H1 (cell line): ENCODE measurements around the gene IGFALS. TPM values are rescaled to one million over a fixed set of nuclear protein-coding genes. Genes with fewer than 3 reads are reported as not detected.

ENCODE experiments used
- CTCF ChIA-PET: fragments of 300-600 bp; sonication (Branson Sonifier 250); formaldehyde crosslinking; loops from one replicate; lab custom pipeline; 2021; ENCODE audit not compliant: partially characterized antibody; lab: Charles Lee
- POLR2A ChIA-PET: fragments of 300-600 bp; sonication (Branson Sonifier 250); formaldehyde crosslinking; loops from one replicate; lab custom pipeline; 2021; ENCODE audit warnings: inconsistent platforms; ENCODE audit not compliant: partially characterized antibody; lab: Charles Lee
- DNase-seq, 2 experiments: peaks; one replicate each; pipeline versions ENCODE4 v3.0.0 to v3.0.0-alpha.2; 2010 to 2022; ENCODE audit warnings: low spot score in 2 of 2, low read depth in 1 of 2, mixed read lengths in 1 of 2
- FAIRE-seq: peaks from 2 replicates; lab custom pipeline; 2011; peaks lifted over from hg19 to GRCh38; lab: Jason Lieb, UNC
- H2AFZ ChIP-seq: 2 replicates; pipeline ENCODE4 v1.8.1; 2012; ENCODE audit warnings: low read length, inconsistent platforms
- H2AK5ac ChIP-seq: 2 replicates; pipeline ENCODE4 v1.6.1; 2013; ENCODE audit warnings: low read depth, low read length
- H2BK120ac ChIP-seq: replicated peaks from 2 replicates; pipeline ENCODE3; 2013; ENCODE audit warnings: low read depth, low read length, inconsistent platforms
- H2BK12ac ChIP-seq: 2 replicates; pipeline ENCODE4 v1.6.1; 2013; ENCODE audit warnings: low read depth, low read length
- H2BK15ac ChIP-seq: 2 replicates; pipeline ENCODE4 v1.6.1; 2013; ENCODE audit warnings: low read length
- H2BK20ac ChIP-seq: 2 replicates; pipeline ENCODE4 v1.6.1; 2013; ENCODE audit warnings: low read length
- H2BK5ac ChIP-seq: 2 replicates; pipeline ENCODE4 v1.6.1; 2013; ENCODE audit warnings: low read depth, low read length
- H3K14ac ChIP-seq: 2 replicates; pipeline ENCODE4 v1.6.1; 2013; ENCODE audit warnings: inconsistent platforms; ENCODE audit not compliant: insufficient read length
- H3K18ac ChIP-seq: 2 replicates; pipeline ENCODE4 v1.6.1; 2013; ENCODE audit warnings: low read length; ENCODE audit errors: extremely low read depth
- H3K23ac ChIP-seq: 2 replicates; pipeline ENCODE4 v1.6.1; 2013; ENCODE audit warnings: inconsistent platforms; ENCODE audit not compliant: insufficient read length
- H3K23me2 ChIP-seq: 2 replicates; pipeline ENCODE4 v1.6.1; 2013; ENCODE audit warnings: low read depth, low read length
- H3K27ac ChIP-seq: 2 replicates; pipeline ENCODE4 v1.6.1; 2011; ENCODE audit warnings: low read depth, low read length, inconsistent platforms
- H3K27me3 ChIP-seq, 4 experiments: replicated peaks in 1 of 4; 1 replicate in 1 of 4; 2 replicates in 3 of 4; pipeline versions ENCODE4 v1.6.1 to v1.8.1; 2011 to 2013; ENCODE audit warnings: low read length in 3 of 4, mild to moderate bottlenecking in 3 of 4, inconsistent platforms in 2 of 4, mixed read lengths in 2 of 4, moderate library complexity in 1 of 4; ENCODE audit not compliant: control insufficient read depth in 3 of 4, insufficient read depth in 3 of 4; ENCODE audit errors: extremely low read depth in 1 of 4
- H3K36me3 ChIP-seq, 4 experiments: 2 replicates each; pipeline versions ENCODE4 v1.6.1 to v1.8.1; 2011 to 2013; ENCODE audit warnings: mild to moderate bottlenecking in 4 of 4, low read length in 3 of 4, moderate library complexity in 2 of 4, control low read depth in 1 of 4, inconsistent platforms in 1 of 4; ENCODE audit not compliant: insufficient read depth in 4 of 4, control insufficient read depth in 2 of 4
- H3K4ac ChIP-seq: replicated peaks from 2 replicates; pipeline ENCODE3; 2013; ENCODE audit warnings: low read length, low read depth, mixed read lengths, inconsistent platforms; ENCODE audit not compliant: insufficient read length
- H3K4me1 ChIP-seq, 4 experiments: replicated peaks in 1 of 4; 1 replicate in 1 of 4; 2 replicates in 3 of 4; pipeline versions ENCODE4 v1.6.1 to v1.8.1; 2011 to 2013; ENCODE audit warnings: low read length in 3 of 4, inconsistent platforms in 2 of 4, mixed read lengths in 1 of 4; ENCODE audit not compliant: insufficient read depth in 4 of 4, control insufficient read depth in 3 of 4
- H3K4me2 ChIP-seq, 2 experiments: 2 replicates each; pipeline versions ENCODE4 v1.6.1 to v1.8.1; 2011 to 2013; ENCODE audit warnings: low read depth in 2 of 2, low read length in 2 of 2, control low read depth in 1 of 2, inconsistent platforms in 1 of 2, mild to moderate bottlenecking in 1 of 2; ENCODE audit not compliant: insufficient read depth in 1 of 2
- H3K4me3 ChIP-seq, 4 experiments: fragments of 200-600, 300-600 bp in 1 of 4; sonication (generic), shearing (Covaris generic), sonication (Bioruptor Twin) in 1 of 4; 2 replicates each; pipeline versions ENCODE4 v1.5.1 to v1.8.1; 2011 to 2016; ENCODE audit warnings: low read length in 4 of 4, low read depth in 3 of 4, control low read depth in 2 of 4, inconsistent platforms in 2 of 4, mild to moderate bottlenecking in 2 of 4, mixed read lengths in 1 of 4, moderate library complexity in 1 of 4; ENCODE audit not compliant: insufficient read depth in 2 of 4; ENCODE audit errors: extremely low read depth in 1 of 4
- H3K56ac ChIP-seq: replicated peaks from 2 replicates; pipeline ENCODE3; 2013; ENCODE audit warnings: low read depth, mild to moderate bottlenecking, mixed read lengths, low read length, inconsistent platforms; ENCODE audit not compliant: insufficient read length
- H3K79me1 ChIP-seq: 2 replicates; pipeline ENCODE4 v1.6.1; 2013; ENCODE audit warnings: low read depth, low read length, control low read depth
- H3K79me2 ChIP-seq, 2 experiments: 2 replicates each; pipeline versions ENCODE4 v1.6.1 to v1.8.1; 2012 to 2013; ENCODE audit warnings: low read length in 2 of 2, mild to moderate bottlenecking in 2 of 2, inconsistent platforms in 1 of 2; ENCODE audit not compliant: insufficient read depth in 2 of 2, control insufficient read depth in 1 of 2
- H3K9ac ChIP-seq, 4 experiments: replicated peaks in 1 of 4; 1 replicate in 1 of 4; 2 replicates in 3 of 4; pipeline versions ENCODE4 v1.6.1 to v1.8.1; 2011 to 2013; ENCODE audit warnings: low read depth in 3 of 4, low read length in 3 of 4, control low read depth in 2 of 4, mild to moderate bottlenecking in 2 of 4, moderate library complexity in 2 of 4, inconsistent platforms in 1 of 4; ENCODE audit errors: extremely low read depth in 1 of 4
- H3K9me3 ChIP-seq, 2 experiments: 2 replicates each; pipeline versions ENCODE4 v1.6.1 to v1.8.1; 2012 to 2013; ENCODE audit warnings: mild to moderate bottlenecking in 2 of 2, moderate library complexity in 2 of 2, control low read depth in 1 of 2, inconsistent platforms in 1 of 2, low read depth in 1 of 2, low read length in 1 of 2, mixed read lengths in 1 of 2; ENCODE audit not compliant: insufficient read depth in 2 of 2
- H4K20me1 ChIP-seq, 2 experiments: replicated peaks in 1 of 2; 2 replicates each; pipeline versions ENCODE3 to v1.8.1; 2011 to 2013; ENCODE audit warnings: inconsistent platforms in 2 of 2, low read length in 2 of 2, mild to moderate bottlenecking in 1 of 2; ENCODE audit not compliant: insufficient read depth in 2 of 2, control insufficient read depth in 1 of 2
- H4K5ac ChIP-seq: 2 replicates; pipeline ENCODE4 v1.6.1; 2013; ENCODE audit warnings: low read length, low read depth, mixed read lengths, inconsistent platforms; ENCODE audit not compliant: insufficient read length
- H4K8ac ChIP-seq: 2 replicates; pipeline ENCODE4 v1.8.0; 2013; ENCODE audit warnings: mild to moderate bottlenecking, moderate library complexity, low read length, inconsistent platforms; ENCODE audit not compliant: insufficient read depth; ENCODE audit errors: extremely low read depth
- H4K91ac ChIP-seq: replicated peaks from 2 replicates; pipeline ENCODE3; 2013; ENCODE audit warnings: low read length, mixed read lengths, inconsistent platforms; ENCODE audit not compliant: insufficient read length
- ASH2L ChIP-seq: fragments of 200-600, 300-600 bp; sonication (generic); IDR thresholded peaks from one replicate; pipeline ENCODE4 v1.7.1; 2017; ENCODE audit warnings: low read length
- ATF2 ChIP-seq: IDR thresholded peaks from 2 replicates; pipeline ENCODE4 v1.6.1; 2012; ENCODE audit warnings: low read length, inconsistent platforms
- ATF3 ChIP-seq: IDR thresholded peaks from 2 replicates; pipeline ENCODE4 v1.6.1; 2011; ENCODE audit warnings: low read depth, mild to moderate bottlenecking, low read length; ENCODE audit not compliant: insufficient read depth
- CTBP2 ChIP-seq: IDR thresholded peaks from 2 replicates; pipeline ENCODE4 v1.7.0; 2011; ENCODE audit warnings: borderline replicate concordance, mild to moderate bottlenecking, moderate library complexity, mixed read lengths, low read length; ENCODE audit not compliant: insufficient read depth, insufficient read length
- GTF2F1 ChIP-seq: IDR thresholded peaks from 2 replicates; pipeline ENCODE4 v1.6.1; 2012; ENCODE audit warnings: low read depth, low read length, improper control_type of control experiment, borderline replicate concordance
- RFX5 ChIP-seq: IDR thresholded peaks from 2 replicates; pipeline ENCODE4 v1.6.1; 2011; ENCODE audit warnings: low read depth, low read length, improper control_type of control experiment, borderline replicate concordance
- SUZ12 ChIP-seq: fragments of 200-600 bp; sonication (generic); IDR thresholded peaks from 2 replicates; pipeline ENCODE4 v1.6.1; 2012; ENCODE audit warnings: mild to moderate bottlenecking, inconsistent platforms, low read length, moderate library complexity, mixed read lengths
- TCF12 ChIP-seq: IDR thresholded peaks from 2 replicates; pipeline ENCODE4 v1.6.1; 2011; ENCODE audit warnings: low read depth, mild to moderate bottlenecking, low read length
- TEAD4 ChIP-seq: IDR thresholded peaks from 2 replicates; pipeline ENCODE4 v1.6.1; 2012; ENCODE audit warnings: low read depth, low read length, inconsistent platforms, mixed read lengths
- WGBS, 2 experiments: shearing (Covaris generic) in 1 of 2; methylation state at CpG; one replicate each; pipeline versions ENCODE4 v1.1.6 to v1.1.7; 2013 to 2015; ENCODE audit warnings: low lambda C conversion rate in 2 of 2, mixed read lengths in 2 of 2, inconsistent platforms in 1 of 2, low coverage in 1 of 2, missing lambda C conversion rate in 1 of 2; ENCODE audit not compliant: insufficient replicate concordance in 2 of 2, insufficient coverage in 1 of 2, insufficient read length in 1 of 2; ENCODE audit errors: extremely low coverage in 1 of 2, missing lambda C conversion rate in 1 of 2; 5-methylcytosine and 5-hydroxymethylcytosine counted together
- polyA plus RNA-seq, 7 experiments: library from polyadenylated mRNA; depleted of rRNA in 3 of 7; stranded (reverse) in 5 of 7; unstranded in 2 of 7; fragments of >200 nt in 5 of 7; fragments of 200-250 nt in 2 of 7; gene quantifications; 1 replicate in 5 of 7; 2 replicates in 1 of 7; 4 replicates in 1 of 7; pipeline versions ENCODE4 v1.2.1 to v1.2.3, GENCODE V29; 2011 to 2013; ENCODE audit warnings: missing spikeins in 2 of 7, mixed read lengths in 2 of 7
- total RNA-seq: library from RNA; stranded (reverse); fragmentation: NEBNext Ultra II Directional; extraction: Animal tissue kit (Norgen Biotek cat#: 25700); gene quantifications from 2 replicates; pipeline ENCODE4 v1.2.1, GENCODE V29; 2021
- TF ChIP-seq, protein P1 (sequence below): IDR thresholded peaks from 2 replicates; pipeline ENCODE4 v1.6.1; 2012; ENCODE audit warnings: inconsistent platforms

Gene IGFALS
- total and polyA plus RNA-seq, 2 of the 8 experiments (the other 6 are each of a cell fraction or from before 2014, with no cell fraction given), result not detected

GRCh38 chr16:1764971-1765370, 28.5 kb downstream of the IGFALS start:
- no peak overlapping the region for H4K5ac ChIP-seq
- 93% methylated on average over 16 of the region's 21 CpGs; no CpG with 5 or more reads in 1 of the 2 experiments for WGBS, 2 experiments
- H3K79me1 ChIP-seq, result no peaks in the 10 kb centered on the region
- CTCF ChIA-PET, result interaction anchor here (0.8 to 3.3 kb wide), 12 partner anchors 9 to 74 kb away, joined by 3 to 21 read pairs (median 6); partner anchors contain the start of genes EME2, IGFALS, MAPK8IP3 and MRPS34
- no peak overlapping the region for H3K23ac ChIP-seq
- H3K4me2 ChIP-seq, result no peak overlapping the region; a peak in 1 of 4 replicates
- no peak overlapping the region for H3K14ac ChIP-seq
- no peak overlapping the region for H2BK5ac ChIP-seq
- H4K8ac ChIP-seq, result no peak overlapping the region
- H2BK12ac ChIP-seq, result no peak overlapping the region
- no peak overlapping the region for H2BK15ac ChIP-seq
- no peak overlapping the region for H3K27ac ChIP-seq
- no peak overlapping the region for H3K4me3 ChIP-seq
- H3K4me1 ChIP-seq, result peaks cover 0 to 17% (median 8%) of the 10 kb centered on the region in 4 experiments; a peak in 5 of 7 replicates
- H2BK120ac ChIP-seq, result no peak overlapping the region
- no peak overlapping the region; a peak in 1 of 7 replicates for H3K9ac ChIP-seq
- DNase-seq (no peak), FAIRE-seq (no peak)
- no peak overlapping the region for H2AFZ ChIP-seq
- H3K9me3 ChIP-seq, result no peaks in the 10 kb centered on the region; a peak in 1 of 4 replicates
- H2AK5ac ChIP-seq, result no peak overlapping the region
- no peaks in the 10 kb centered on the region; the same call in 1 of the 2 replicates for H3K23me2 ChIP-seq
- POLR2A ChIA-PET, result interaction anchor here (1.3 to 13.5 kb wide), 6 partner anchors 7 to 269 kb away, joined by 3 to 246 read pairs (median 12); partner anchors contain the start of genes EME2, JPT2, MAPK8IP3 and MRPS34
- no peak overlapping the region for H3K4ac ChIP-seq
- H4K20me1 ChIP-seq, result peaks cover 1 to 9% of the 10 kb centered on the region in 2 experiments
- H4K91ac ChIP-seq, result no peak overlapping the region
- no peak overlapping the region for H3K56ac ChIP-seq
- H3K36me3 ChIP-seq, result peaks cover 3 to 37% (median 7%) of the 10 kb centered on the region in 4 experiments; a peak in 4 of 8 replicates
- H3K18ac ChIP-seq, result no peak overlapping the region
- H2BK20ac ChIP-seq, result no peak overlapping the region
- no peaks in the 10 kb centered on the region; a peak in 1 of 7 replicates for H3K27me3 ChIP-seq
- no peaks in the 10 kb centered on the region; a peak in 1 of 4 replicates for H3K79me2 ChIP-seq
- TF ChIP-seq TCF12 (no peak), RFX5 (no peak), CTBP2 (no peak), GTF2F1 (no peak), TEAD4 (no peak), ASH2L (no peak), ATF2 (no peak), ATF3 (no peak), SUZ12 (no peak)
- TF ChIP-seq, protein P1, sequence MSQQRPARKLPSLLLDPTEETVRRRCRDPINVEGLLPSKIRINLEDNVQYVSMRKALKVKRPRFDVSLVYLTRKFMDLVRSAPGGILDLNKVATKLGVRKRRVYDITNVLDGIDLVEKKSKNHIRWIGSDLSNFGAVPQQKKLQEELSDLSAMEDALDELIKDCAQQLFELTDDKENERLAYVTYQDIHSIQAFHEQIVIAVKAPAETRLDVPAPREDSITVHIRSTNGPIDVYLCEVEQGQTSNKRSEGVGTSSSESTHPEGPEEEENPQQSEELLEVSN, result no peak
